Common myeloid progenitor, CD34-positive (primary cell): ENCODE data around the gene DISC1.

ENCODE experiments used
- CTCF ChIA-PET: fragments of 350-600 bp; sonication (Branson Sonifier 250); formaldehyde crosslinking; loops from one replicate; lab custom pipeline; 2021; ENCODE audit warnings: antibody characterized with exemption; lab: Charles Lee
- POLR2A ChIA-PET: fragments of 350-600 bp; sonication (Branson Sonifier 250); formaldehyde crosslinking; loops from one replicate; lab custom pipeline; 2021; ENCODE audit warnings: antibody characterized with exemption; lab: Charles Lee
- DNase-seq, 3 donors: peaks; one replicate each; pipeline versions ENCODE4 v3.0.0 to v3.0.0-alpha.2; 2013
- H3K27ac ChIP-seq, 2 experiments: 1 replicate in 1 of 2; 2 replicates in 1 of 2; pipeline ENCODE4 v1.7.0; 2013; ENCODE audit warnings: inconsistent platforms in 2 of 2, low read length in 2 of 2, mild to moderate bottlenecking in 2 of 2, low read depth in 1 of 2, moderate library complexity in 1 of 2; ENCODE audit not compliant: severe bottlenecking in 2 of 2, insufficient read depth in 1 of 2, poor library complexity in 1 of 2
- H3K27me3 ChIP-seq, 5 experiments: replicated peaks in 2 of 5; 1 replicate in 3 of 5; 2 replicates in 2 of 5; pipeline versions ENCODE4 v1.6.1 to v1.7.0; 2013; ENCODE audit warnings: low read length in 4 of 5, mild to moderate bottlenecking in 2 of 5, moderate library complexity in 2 of 5, inconsistent platforms in 1 of 5; ENCODE audit not compliant: insufficient read depth in 5 of 5, control insufficient read depth in 4 of 5
- H3K36me3 ChIP-seq, 4 experiments: 1 replicate in 2 of 4; 2 replicates in 2 of 4; pipeline versions ENCODE4 v1.6.1 to v1.7.0; 2013; ENCODE audit warnings: low read length in 3 of 4, control low read depth in 1 of 4, mild to moderate bottlenecking in 1 of 4; ENCODE audit not compliant: control insufficient read depth in 4 of 4, insufficient read depth in 4 of 4
- H3K4me1 ChIP-seq, 4 experiments: 1 replicate in 3 of 4; 2 replicates in 1 of 4; pipeline versions ENCODE4 v1.6.1 to v1.7.1; 2013; ENCODE audit warnings: low read length in 3 of 4, mild to moderate bottlenecking in 3 of 4, control low read depth in 1 of 4, inconsistent platforms in 1 of 4, moderate library complexity in 1 of 4; ENCODE audit not compliant: control insufficient read depth in 4 of 4, insufficient read depth in 4 of 4; ENCODE audit errors: control extremely low read depth in 1 of 4
- H3K4me3 ChIP-seq, 7 experiments: 1 replicate in 4 of 7; 2 replicates in 3 of 7; pipeline versions ENCODE4 v1.5.1 to v1.7.0; 2013; ENCODE audit warnings: mild to moderate bottlenecking in 7 of 7, low read length in 6 of 7, moderate library complexity in 6 of 7, inconsistent platforms in 2 of 7, low read depth in 2 of 7, control low read depth in 1 of 7; ENCODE audit not compliant: insufficient read depth in 4 of 7, control insufficient read depth in 1 of 7; ENCODE audit errors: extremely low read depth in 1 of 7
- H3K9me3 ChIP-seq, 5 experiments: 1 replicate in 4 of 5; 2 replicates in 1 of 5; pipeline versions ENCODE4 v1.6.1 to v1.7.1; 2013; ENCODE audit warnings: low read length in 4 of 5, mild to moderate bottlenecking in 2 of 5, inconsistent platforms in 1 of 5, low read depth in 1 of 5, moderate library complexity in 1 of 5; ENCODE audit not compliant: control insufficient read depth in 4 of 5, insufficient read depth in 2 of 5; ENCODE audit errors: control extremely low read depth in 1 of 5
- WGBS: methylation state at CpG from one replicate; pipeline ENCODE4 v1.1.5; 2013; ENCODE audit not compliant: insufficient coverage; 5-methylcytosine and 5-hydroxymethylcytosine counted together

Gene DISC1

GRCh38 chr1:231822041-231822440 is 195.5 kb downstream of the DISC1 start:
- Histone ChIP-seq H3K27ac (no peak overlapping the region), H3K9me3 (no peaks in the 10 kb centered on the region), H3K4me1 (no peaks in the 10 kb centered on the region), H3K27me3 (no peaks in the 10 kb centered on the region), H3K36me3 (peaks cover 2 to 16% (median 6%) of the 10 kb centered on the region in 4 experiments), H3K4me3 (no peak overlapping the region)
- CTCF ChIA-PET = interaction anchor here (0.7 to 1.0 kb wide), 3 partner anchors 12 to 60 kb away, joined by 3 read pairs; no protein-coding TSS in a partner anchor
- DNase-seq = no peak
- 100% methylated on average over 3 of the region's 6 CpGs for WGBS
- POLR2A ChIA-PET = no interaction called here

GRCh38 chr1:231826566-231826965 is 200.0 kb downstream of the DISC1 start:
- Histone ChIP-seq H3K4me3 (no peak overlapping the region), H3K36me3 (peaks cover 2 to 4% (median 3%) of the 10 kb centered on the region in 4 experiments), H3K9me3 (no peaks in the 10 kb centered on the region), H3K27me3 (no peaks in the 10 kb centered on the region), H3K4me1 (no peaks in the 10 kb centered on the region), H3K27ac (no peak overlapping the region)
- DNase-seq = no peak
- WGBS = no CpG with 5 or more reads among the region's 1 CpG
- ChIA-PET CTCF (no interaction called here), POLR2A (no interaction called here)

- Histone ChIP-seq H3K27ac (no peak overlapping the region), H3K9me3 (no peaks in the 10 kb centered on the region), H3K4me3 (no peak overlapping the region), H3K36me3 (peaks cover 0 to 4% (median 2%) of the 10 kb centered on the region in 4 experiments), H3K4me1 (no peaks in the 10 kb centered on the region), H3K27me3 (no peaks in the 10 kb centered on the region)
- ChIA-PET CTCF (no interaction called here), POLR2A (no interaction called here)
- WGBS = 100% methylated on average over 1 of the region's 2 CpGs
- no peak for DNase-seq
Measured at GRCh38 chr1:231827337-231828105, 200.9 kb downstream of the DISC1 start.

GRCh38 chr1:231828182-231828920 is 201.8 kb downstream of the DISC1 start:
- H3K9me3 ChIP-seq = no peaks in the 10 kb centered on the region
- H3K27me3 ChIP-seq = no peaks in the 10 kb centered on the region
- no peak overlapping the region for H3K27ac ChIP-seq
- H3K36me3 ChIP-seq = peaks cover 0 to 4% (median 2%) of the 10 kb centered on the region in 4 experiments
- 100% methylated on average over 1 of the region's 5 CpGs for WGBS
- POLR2A ChIA-PET = no interaction called here
- no peak for DNase-seq
- CTCF ChIA-PET = no interaction called here
- H3K4me1 ChIP-seq = no peaks in the 10 kb centered on the region
- H3K4me3 ChIP-seq = no peak overlapping the region

- peaks cover 0 to 4% (median 2%) of the 10 kb centered on the region in 4 experiments for H3K36me3 ChIP-seq
- POLR2A ChIA-PET = no interaction called here
- no peak overlapping the region for H3K4me3 ChIP-seq
- CTCF ChIA-PET = no interaction called here
- no peak for DNase-seq
- H3K4me1 ChIP-seq = no peaks in the 10 kb centered on the region
- H3K27ac ChIP-seq = no peak overlapping the region
- 90% methylated on average over 5 of the region's 9 CpGs for WGBS
- H3K9me3 ChIP-seq = no peaks in the 10 kb centered on the region
- H3K27me3 ChIP-seq = no peaks in the 10 kb centered on the region
Measured at GRCh38 chr1:231829332-231829731, 202.7 kb downstream of the DISC1 start.

GRCh38 chr1:231836227-231836893 is 209.8 kb downstream of the DISC1 start:
- Histone ChIP-seq H3K4me1 (no peaks in the 10 kb centered on the region), H3K9me3 (no peaks in the 10 kb centered on the region), H3K4me3 (no peak overlapping the region), H3K27me3 (no peaks in the 10 kb centered on the region), H3K36me3 (peaks cover 0 to 3% (median 1%) of the 10 kb centered on the region in 4 experiments), H3K27ac (no peak overlapping the region)
- ChIA-PET POLR2A (no interaction called here), CTCF (interaction anchor here (1.1 kb wide), 1 partner anchor 21 kb away, joined by 3 read pairs; no protein-coding TSS in a partner anchor)
- DNase-seq = no peak
- WGBS = 88% methylated on average over 13 of the region's 14 CpGs
